ENCODE measurements around the gene SLC9A5. TPM values are rescaled to one million over a fixed set of nuclear protein-coding genes. Genes with fewer than 3 reads are reported as not detected.
A peak's percentile ranks its signal among the peaks of the same experiment; 100 is the strongest.

The SLC9A5 gene
- total RNA-seq, 1 experiment from 2014 or later, result 5.6 TPM

DNA sequence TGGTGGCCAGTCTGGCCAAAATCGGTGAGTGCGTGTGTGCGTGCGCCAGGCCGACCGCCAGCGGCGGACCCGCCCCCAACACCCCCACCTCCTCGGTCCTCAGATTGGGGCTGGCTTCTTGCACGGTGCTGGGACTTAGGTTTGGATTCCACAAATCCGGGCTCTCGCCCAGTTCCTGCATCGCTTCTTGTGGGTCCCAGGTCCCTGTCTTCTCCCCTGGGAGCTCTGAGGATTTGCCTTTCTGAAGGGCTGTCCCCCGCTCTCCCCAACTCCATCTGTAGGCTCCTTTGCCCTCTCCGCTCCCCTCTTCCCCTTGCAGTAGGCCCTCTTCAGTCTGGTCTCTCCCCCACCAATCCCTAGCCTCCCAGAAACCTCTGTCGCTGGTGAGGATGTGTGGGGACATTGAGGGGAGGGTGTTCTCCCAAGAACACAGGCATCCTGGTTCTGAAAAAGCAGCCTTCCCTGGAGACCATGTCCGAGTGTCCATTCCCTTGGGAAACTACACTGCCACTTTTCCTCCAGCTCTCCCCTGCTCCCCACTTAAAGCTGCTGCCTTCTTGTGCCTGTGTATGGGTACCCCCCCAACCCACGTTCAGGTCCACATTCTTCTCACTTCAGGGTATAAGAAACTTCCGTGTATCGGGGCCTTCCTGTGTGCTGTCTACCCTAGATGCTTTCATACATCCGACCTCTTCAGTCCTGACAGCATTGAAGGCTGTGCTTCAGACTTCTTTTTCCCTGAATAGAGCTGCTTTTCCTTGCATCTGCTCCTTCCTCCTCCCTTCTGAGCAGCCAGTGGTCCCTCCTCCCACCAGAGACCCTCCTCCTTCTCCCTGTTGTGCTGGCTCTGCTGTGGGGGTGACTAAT, 632 bp downstream of the SLC9A5 start:
- peak overlapping the region; percentile 71 to 92 for H3K4me3 ChIP-seq (replicated peaks in 1 of 2; ENCODE audit: low read depth in 1 of 2, low read length in 2 of 2)
- peak overlapping the region; percentile 94 for H3K4me2 ChIP-seq (ENCODE audit: low read length)
- peak overlapping the region; percentile 87 for H3K9ac ChIP-seq (ENCODE audit: low read length)
- H3K79me2 ChIP-seq (ENCODE audit: insufficient read depth, low read length), result peaks cover 17% of the 10 kb centered on the region
- TF ChIP-seq YY1 (IDR thresholded peaks at IDR 0.05; ENCODE audit: extremely low read depth, insufficient replicate concordance, low read depth, low read length) (no peak), SP1 (IDR thresholded peaks at IDR 0.05; ENCODE audit: low read depth) (no peak), RAD21 (IDR thresholded peaks at IDR 0.05; ENCODE audit: low read depth) (no peak), SIN3A (IDR thresholded peaks at IDR 0.05; ENCODE audit: low read depth) (no peak), ZFX (IDR thresholded peaks at IDR 0.05) (no peak), EZH2phosphoT487 (IDR thresholded peaks at IDR 0.05; ENCODE audit: borderline replicate concordance) (no peak), CBX3 (IDR thresholded peaks at IDR 0.05; ENCODE audit: low read depth) (no peak), SRF (IDR thresholded peaks at IDR 0.05; ENCODE audit: low read depth) (no peak), JUND (IDR thresholded peaks at IDR 0.05) (no peak), EGR1 (IDR thresholded peaks at IDR 0.05; ENCODE audit: low read depth) (no peak), FOSL1 (IDR thresholded peaks at IDR 0.05; ENCODE audit: low read depth) (no peak)
- TF ChIP-seq, protein P1, sequence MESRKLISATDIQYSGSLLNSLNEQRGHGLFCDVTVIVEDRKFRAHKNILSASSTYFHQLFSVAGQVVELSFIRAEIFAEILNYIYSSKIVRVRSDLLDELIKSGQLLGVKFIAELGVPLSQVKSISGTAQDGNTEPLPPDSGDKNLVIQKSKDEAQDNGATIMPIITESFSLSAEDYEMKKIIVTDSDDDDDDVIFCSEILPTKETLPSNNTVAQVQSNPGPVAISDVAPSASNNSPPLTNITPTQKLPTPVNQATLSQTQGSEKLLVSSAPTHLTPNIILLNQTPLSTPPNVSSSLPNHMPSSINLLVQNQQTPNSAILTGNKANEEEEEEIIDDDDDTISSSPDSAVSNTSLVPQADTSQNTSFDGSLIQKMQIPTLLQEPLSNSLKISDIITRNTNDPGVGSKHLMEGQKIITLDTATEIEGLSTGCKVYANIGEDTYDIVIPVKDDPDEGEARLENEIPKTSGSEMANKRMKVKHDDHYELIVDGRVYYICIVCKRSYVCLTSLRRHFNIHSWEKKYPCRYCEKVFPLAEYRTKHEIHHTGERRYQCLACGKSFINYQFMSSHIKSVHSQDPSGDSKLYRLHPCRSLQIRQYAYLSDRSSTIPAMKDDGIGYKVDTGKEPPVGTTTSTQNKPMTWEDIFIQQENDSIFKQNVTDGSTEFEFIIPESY (IDR thresholded peaks at IDR 0.05; ENCODE audit: extremely low read depth, insufficient replicate concordance, low read length), result no peak
- TF ChIP-seq, protein P2, sequence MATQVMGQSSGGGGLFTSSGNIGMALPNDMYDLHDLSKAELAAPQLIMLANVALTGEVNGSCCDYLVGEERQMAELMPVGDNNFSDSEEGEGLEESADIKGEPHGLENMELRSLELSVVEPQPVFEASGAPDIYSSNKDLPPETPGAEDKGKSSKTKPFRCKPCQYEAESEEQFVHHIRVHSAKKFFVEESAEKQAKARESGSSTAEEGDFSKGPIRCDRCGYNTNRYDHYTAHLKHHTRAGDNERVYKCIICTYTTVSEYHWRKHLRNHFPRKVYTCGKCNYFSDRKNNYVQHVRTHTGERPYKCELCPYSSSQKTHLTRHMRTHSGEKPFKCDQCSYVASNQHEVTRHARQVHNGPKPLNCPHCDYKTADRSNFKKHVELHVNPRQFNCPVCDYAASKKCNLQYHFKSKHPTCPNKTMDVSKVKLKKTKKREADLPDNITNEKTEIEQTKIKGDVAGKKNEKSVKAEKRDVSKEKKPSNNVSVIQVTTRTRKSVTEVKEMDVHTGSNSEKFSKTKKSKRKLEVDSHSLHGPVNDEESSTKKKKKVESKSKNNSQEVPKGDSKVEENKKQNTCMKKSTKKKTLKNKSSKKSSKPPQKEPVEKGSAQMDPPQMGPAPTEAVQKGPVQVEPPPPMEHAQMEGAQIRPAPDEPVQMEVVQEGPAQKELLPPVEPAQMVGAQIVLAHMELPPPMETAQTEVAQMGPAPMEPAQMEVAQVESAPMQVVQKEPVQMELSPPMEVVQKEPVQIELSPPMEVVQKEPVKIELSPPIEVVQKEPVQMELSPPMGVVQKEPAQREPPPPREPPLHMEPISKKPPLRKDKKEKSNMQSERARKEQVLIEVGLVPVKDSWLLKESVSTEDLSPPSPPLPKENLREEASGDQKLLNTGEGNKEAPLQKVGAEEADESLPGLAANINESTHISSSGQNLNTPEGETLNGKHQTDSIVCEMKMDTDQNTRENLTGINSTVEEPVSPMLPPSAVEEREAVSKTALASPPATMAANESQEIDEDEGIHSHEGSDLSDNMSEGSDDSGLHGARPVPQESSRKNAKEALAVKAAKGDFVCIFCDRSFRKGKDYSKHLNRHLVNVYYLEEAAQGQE (IDR thresholded peaks at IDR 0.05; ENCODE audit: low read depth), result no peak
- POLR2A ChIA-PET, result interaction anchor here (1.1 kb wide), 1 partner anchor 13 kb away, joined by 3 read pairs; no protein-coding TSS in a partner anchor
- H3K36me3 ChIP-seq (ENCODE audit: control insufficient read depth in 1 of 2, insufficient read depth in 2 of 2, low read length in 2 of 2), result no peaks in the 10 kb centered on the region
- peaks cover 21 to 45% of the 10 kb centered on the region in 2 experiments for H3K4me1 ChIP-seq (ENCODE audit: control insufficient read depth in 1 of 2, insufficient read depth in 2 of 2, low read length in 2 of 2)
- RAD21 ChIA-PET (ENCODE audit: low non-redundant PET in 1 of 2, low total read pairs in 2 of 2, uncharacterized antibody in 2 of 2, unreplicated experiment in 2 of 2), result no interaction called here
- CTCF ChIA-PET, result interaction anchor here (4.4 kb wide), 1 partner anchor 11 kb away, joined by 17 read pairs; no protein-coding TSS in a partner anchor
- no peaks in the 10 kb centered on the region for H3K9me2 ChIP-seq (ENCODE audit: insufficient read depth)
- H3K9me3 ChIP-seq (ENCODE audit: control insufficient read depth in 1 of 2, insufficient read depth in 1 of 2, low read depth in 1 of 2, low read length in 2 of 2), result no peaks in the 10 kb centered on the region
- H4K20me1 ChIP-seq (ENCODE audit: insufficient read depth), result no peaks in the 10 kb centered on the region
- intact Hi-C loops (cut with micrococcal nuclease), result loop anchor here (5.0 kb wide), 1 partner anchor 168 kb away; the partner anchor contains the start of gene ZDHHC1
- DNase-seq (ENCODE audit: low read depth, low spot score), result no peak
- H3K27me3 ChIP-seq (ENCODE audit: insufficient read depth, low read length), result no peaks in the 10 kb centered on the region
- ATAC-seq, result no peak
- H3K27ac ChIP-seq (ENCODE audit: low read depth, low read length), result peak overlapping the region; percentile 92; the same call in 1 of the 2 replicates
- no peak overlapping the region for H2AFZ ChIP-seq (ENCODE audit: low read depth, low read length, poor library complexity, severe bottlenecking)
- no TSS peak for BruUV-seq (replicated peaks)

All from HCT116 (cell line).